GM19463 (cell line): ENCODE results near the gene ARHGAP6.
A peak's percentile ranks its signal among the peaks of the same experiment; 100 is the strongest.
"Not testable (repeated sequence)": the region's sequence is repeated elsewhere in the genome, so short reads cannot be mapped to it uniquely, and the experiment has no call there.

Experiments used
- ATAC-seq: cut with Tn5 transposase; IDR thresholded peaks from one replicate; pipeline ENCODE4 v1.9.1; 2021; ENCODE audit warnings: mild to moderate bottlenecking, moderate library complexity; ENCODE audit not compliant: unreplicated experiment

ARHGAP6 gene

GRCh38 chrX:11647138-11647537 lies 18.6 kb downstream of the ARHGAP6 start:
- ATAC-seq: no peak

GRCh38 chrX:11641349-11642065 lies 24.2 kb downstream of the ARHGAP6 start:
- no peak for ATAC-seq

DNA sequence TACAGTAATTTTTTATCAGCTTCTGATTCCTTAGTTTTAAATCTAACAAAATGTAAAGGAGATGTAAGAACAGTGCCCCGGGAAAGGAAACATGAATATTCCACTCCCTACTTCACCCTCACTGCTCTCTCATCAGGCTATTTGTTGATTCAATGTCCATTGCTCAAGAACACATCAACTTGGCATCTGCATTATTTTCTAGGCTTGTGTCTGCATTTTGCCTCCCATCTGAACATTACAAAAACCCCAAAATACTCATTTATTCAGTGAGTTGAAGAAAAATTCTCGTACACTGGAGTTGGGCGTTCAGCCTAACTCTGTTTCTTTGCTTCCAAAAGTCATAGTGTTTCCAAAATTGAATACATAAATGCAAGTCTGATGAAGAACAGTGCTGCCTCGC lies 25.6 kb downstream of the ARHGAP6 start:
- no peak for ATAC-seq

GRCh38 chrX:11632732-11633131 lies 33.0 kb downstream of the ARHGAP6 start:
- no peak for ATAC-seq

DNA sequence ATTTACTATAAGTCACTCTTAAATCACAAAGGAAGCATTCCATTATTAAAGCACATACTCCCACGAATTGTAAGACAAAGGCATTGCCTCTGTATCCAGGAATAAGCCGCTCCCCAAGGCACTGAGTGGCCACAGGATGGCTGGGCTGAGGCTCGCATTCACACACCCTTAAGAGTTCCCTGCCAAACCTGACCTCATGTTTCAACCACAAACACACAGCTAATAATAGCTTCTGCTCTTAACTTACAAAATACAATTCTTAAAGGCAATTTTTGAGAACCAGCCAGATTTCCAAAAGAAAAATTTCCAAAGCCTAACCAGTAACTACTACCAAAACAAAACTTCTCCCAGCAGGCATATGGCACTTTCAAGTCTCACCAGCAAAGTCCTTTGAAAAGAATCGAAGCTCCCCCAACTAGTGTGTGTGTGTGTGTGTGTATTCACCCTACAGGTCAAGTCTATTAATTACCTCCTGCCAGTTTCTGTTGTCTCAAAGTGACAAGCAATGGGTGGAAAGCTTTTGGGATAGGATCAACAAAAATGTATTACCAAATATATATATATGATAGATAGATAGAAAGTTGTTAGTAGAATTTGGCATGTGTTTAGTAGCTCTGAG lies 36.0 kb downstream of the ARHGAP6 start:
- peak; percentile 91 for ATAC-seq

GRCh38 chrX:11628399-11628798 lies 37.3 kb downstream of the ARHGAP6 start:
- ATAC-seq: no peak

DNA sequence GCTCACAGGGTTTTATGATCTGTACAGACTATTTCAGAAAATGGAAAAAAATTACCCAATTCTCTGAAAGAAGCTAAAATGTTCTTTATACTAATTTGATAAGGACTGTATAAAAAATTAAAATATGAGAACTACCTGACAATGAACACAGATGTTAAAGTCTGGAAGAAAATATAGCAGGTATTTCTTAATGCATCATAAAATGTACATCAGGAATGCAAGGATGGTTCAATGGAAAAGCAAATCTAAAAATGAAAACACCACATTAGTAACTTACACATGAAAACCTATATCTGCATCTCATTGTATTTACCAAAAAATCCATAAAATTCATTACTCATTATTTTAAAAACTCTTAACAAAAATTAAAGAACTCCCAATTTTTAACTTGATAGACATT lies 39.4 kb downstream of the ARHGAP6 start:
- no peak for ATAC-seq

GRCh38 chrX:11619441-11619840 lies 46.3 kb downstream of the ARHGAP6 start:
- no peak for ATAC-seq

- ATAC-seq: not testable (repeated sequence)
Measured at GRCh38 chrX:11614253-11614652, 51.5 kb downstream of the ARHGAP6 start.

DNA sequence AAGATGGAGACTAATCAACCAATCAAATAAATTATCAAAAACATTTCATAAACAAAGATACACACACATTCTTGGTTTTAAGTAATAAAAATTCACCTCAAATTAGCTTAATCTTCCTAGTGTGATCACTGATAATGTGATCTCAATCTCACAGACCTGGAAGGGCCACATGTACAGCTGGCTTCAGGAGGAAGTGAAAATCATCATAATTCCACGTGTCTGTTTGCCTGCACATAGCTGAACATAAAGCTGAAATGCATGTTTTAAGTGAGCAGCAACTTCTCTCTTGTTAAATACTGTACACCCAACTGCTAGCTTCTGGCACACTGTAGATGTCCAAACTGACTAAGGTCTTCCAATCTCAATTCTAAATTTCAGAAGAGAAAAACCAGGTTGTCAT lies 53.8 kb downstream of the ARHGAP6 start:
- ATAC-seq: peak; percentile 66

DNA sequence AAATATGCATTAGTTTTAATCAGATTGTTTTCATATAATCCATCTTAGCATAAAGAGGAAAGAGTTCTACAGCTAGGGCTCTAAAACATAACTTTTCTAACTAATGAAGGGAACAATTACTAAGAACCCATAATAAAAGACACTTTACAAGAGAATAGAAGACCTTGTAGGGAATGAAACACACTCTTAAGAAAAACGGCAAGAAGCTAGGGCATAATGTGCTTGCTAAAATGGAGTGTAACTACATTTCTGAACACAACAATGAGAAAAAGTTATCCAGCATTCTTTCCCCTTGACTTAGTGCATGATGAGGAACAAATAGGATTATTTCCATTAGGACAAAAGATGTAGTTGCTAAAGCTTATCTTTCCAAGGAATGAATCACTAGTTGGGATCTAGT lies 54.6 kb downstream of the ARHGAP6 start:
- no peak for ATAC-seq

- peak; percentile 44 for ATAC-seq
Measured at GRCh38 chrX:11609109-11609508, 56.6 kb downstream of the ARHGAP6 start.

DNA sequence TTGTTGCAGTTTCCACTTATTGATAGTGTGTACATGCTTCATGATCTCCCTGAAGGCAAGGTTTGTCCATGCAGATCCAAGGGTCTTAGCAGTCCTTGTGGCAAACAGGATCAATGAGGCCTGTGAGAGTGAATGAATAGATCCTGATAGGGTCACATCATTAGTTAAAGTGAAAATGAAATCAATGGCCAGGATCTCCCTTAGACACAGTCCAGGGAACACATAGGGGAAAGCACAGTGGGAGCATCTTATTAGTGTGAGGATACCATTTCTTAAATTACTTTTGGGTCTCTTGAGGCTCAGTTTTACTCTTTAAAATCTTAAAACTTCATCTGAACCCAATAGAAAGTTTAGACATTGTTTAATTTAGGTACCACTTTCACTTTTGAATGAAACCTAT lies 59.3 kb downstream of the ARHGAP6 start:
- no peak for ATAC-seq

DNA sequence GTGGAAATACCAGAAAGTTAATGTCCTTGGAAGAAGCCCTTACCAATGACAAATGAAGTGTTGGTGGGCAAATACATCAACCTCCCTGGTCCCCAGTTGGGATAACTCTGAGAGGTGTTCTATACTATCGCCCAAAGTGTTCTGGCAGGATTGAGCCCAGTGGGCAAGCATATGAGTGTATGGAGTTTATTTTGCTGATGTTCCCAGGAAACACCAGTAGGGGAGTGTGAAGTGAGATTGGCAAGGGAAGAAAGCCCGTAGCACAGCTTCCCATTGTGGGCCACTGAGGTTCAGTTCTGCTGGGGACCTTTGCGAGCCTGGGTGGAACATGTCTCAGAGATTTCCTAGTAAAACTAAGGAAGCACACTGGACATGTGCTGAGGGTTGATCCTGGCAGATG lies 65.1 kb downstream of the ARHGAP6 start:
- ATAC-seq: no peak

GRCh38 chrX:11597479-11597878 lies 68.2 kb downstream of the ARHGAP6 start:
- no peak for ATAC-seq

GRCh38 chrX:11591723-11592346 lies 73.9 kb downstream of the ARHGAP6 start:
- no peak for ATAC-seq

DNA sequence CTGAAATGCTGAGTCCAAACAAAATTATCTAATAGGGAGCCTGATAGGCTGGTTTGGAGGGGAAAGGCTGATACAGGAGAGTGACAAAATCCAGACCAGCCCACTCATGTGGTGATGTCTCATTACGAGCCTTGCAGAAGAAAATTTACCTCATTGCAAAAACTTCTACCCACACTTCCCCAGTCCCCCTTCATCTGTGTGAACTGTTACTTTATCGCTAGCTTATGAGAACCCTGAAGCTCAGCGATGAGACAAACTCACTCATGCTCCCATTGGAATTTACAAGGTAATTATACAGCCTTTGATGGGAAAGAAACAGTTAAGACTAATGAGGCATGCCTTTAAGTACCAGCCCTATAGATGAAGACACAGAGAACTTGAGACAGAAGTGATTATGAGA lies 76.1 kb downstream of the ARHGAP6 start:
- ATAC-seq: no peak

DNA sequence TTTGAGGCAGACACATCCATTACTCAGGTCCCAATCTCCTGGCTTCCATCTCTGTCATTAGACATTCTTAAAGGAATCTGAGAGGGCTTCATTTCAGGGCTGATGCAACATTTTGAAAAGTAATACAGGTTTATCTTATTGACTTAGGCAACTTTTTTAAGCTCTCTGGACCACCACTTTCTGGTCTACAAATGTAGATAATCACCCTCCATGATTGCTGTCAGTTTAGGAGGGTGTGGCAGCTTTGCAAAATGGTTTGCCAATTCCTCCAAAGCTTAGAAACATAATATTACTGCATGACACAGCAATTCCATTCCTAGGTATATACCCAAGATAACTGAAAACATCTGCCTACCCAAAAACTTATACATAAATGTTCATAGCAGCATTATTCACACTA lies 77.6 kb downstream of the ARHGAP6 start:
- no peak for ATAC-seq

DNA sequence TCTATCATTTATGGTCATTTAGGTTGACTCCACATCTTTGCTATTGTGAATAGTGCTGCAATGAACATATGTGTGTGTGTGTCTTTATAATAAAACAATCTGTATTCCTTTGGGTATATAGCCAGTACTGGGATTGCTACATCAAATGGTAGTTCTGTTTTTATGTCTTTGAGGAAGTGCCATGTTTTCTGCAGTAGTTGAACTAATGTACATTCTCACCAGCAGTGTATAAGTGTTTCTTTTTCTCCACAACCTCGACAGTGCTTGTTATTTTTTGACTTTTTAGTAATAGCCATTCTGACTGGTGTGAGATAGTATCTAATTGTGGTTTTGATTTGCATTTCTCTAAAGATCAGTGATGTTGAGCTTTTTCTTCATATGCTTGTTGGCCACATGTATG lies 80.5 kb downstream of the ARHGAP6 start:
- no peak for ATAC-seq

- ATAC-seq: no peak
Measured at GRCh38 chrX:11580789-11581188, 84.9 kb downstream of the ARHGAP6 start.

GRCh38 chrX:11579636-11580600 lies 85.8 kb downstream of the ARHGAP6 start:
- no peak for ATAC-seq
